CD4-positive, alpha-beta T cell treated with Interleukin-1 beta for 1 hour (primary cell): Measurements from ENCODE around the gene PLAU.

ENCODE experiments used
- DNase-seq, 2 donors: peaks; one replicate each; pipeline ENCODE4 v3.0.0-alpha.2; 2020 to 2022

PLAU gene

GRCh38 chr10:73910764-73911552 is at the start of gene PLAU:
Gene PLAU, plus strand, starts transcription at chr10:73911132. Its CDS starts 424 bp downstream, at chr10:73911556.
- DNase-seq = peak; percentile 30 to 49

- DNase-seq = no peak
Observed at GRCh38 chr10:73862011-73862410, 48.9 kb upstream of the PLAU start.

- DNase-seq = no peak
Observed at GRCh38 chr10:73863039-73863817, 47.7 kb upstream of the PLAU start.

- DNase-seq = no peak
Observed at GRCh38 chr10:73864229-73864628, 46.7 kb upstream of the PLAU start.

GRCh38 chr10:73865107-73865458 is 45.8 kb upstream of the PLAU start:
- peak in 1 of 2 donors; percentile 9 for DNase-seq

GRCh38 chr10:73865459-73866442 is 45.2 kb upstream of the PLAU start:
- peak; percentile 63 to 73 for DNase-seq

GRCh38 chr10:73866621-73867020 is 44.3 kb upstream of the PLAU start:
- DNase-seq = no peak

- DNase-seq = no peak
Observed at GRCh38 chr10:73867126-73867807, 43.7 kb upstream of the PLAU start.

- no peak for DNase-seq
Observed at GRCh38 chr10:73867871-73868631, 42.9 kb upstream of the PLAU start.

- no peak for DNase-seq
Observed at GRCh38 chr10:73868655-73869195, 42.2 kb upstream of the PLAU start.

GRCh38 chr10:73871295-73872189 is 39.4 kb upstream of the PLAU start:
- no peak for DNase-seq

GRCh38 chr10:73872190-73872710 is 38.7 kb upstream of the PLAU start:
- no peak for DNase-seq

- DNase-seq = no peak
Observed at GRCh38 chr10:73873142-73873837, 37.6 kb upstream of the PLAU start.

GRCh38 chr10:73873838-73874215 is 37.1 kb upstream of the PLAU start:
- no peak for DNase-seq

GRCh38 chr10:73874267-73875138 is 36.4 kb upstream of the PLAU start, which contains the start of gene CAMK2G:
Gene CAMK2G, minus strand, starts transcription at chr10:73874555. Its CDS starts 94 bp downstream, at chr10:73874461.
- DNase-seq = peak; percentile 86 to 88

GRCh38 chr10:73875139-73875475 is 35.8 kb upstream of the PLAU start:
- DNase-seq = peak; percentile 48 to 82

GRCh38 chr10:73876157-73876556 is 34.8 kb upstream of the PLAU start:
- DNase-seq = no peak

GRCh38 chr10:73876566-73876965 is 34.4 kb upstream of the PLAU start:
- DNase-seq = no peak
